Stomach (tissue), 9 donors: Measurements from ENCODE around the gene ABCA6. TPM values are rescaled to one million over a fixed set of nuclear protein-coding genes. Genes with fewer than 3 reads are reported as not detected.

ENCODE experiments used
- DNase-seq, 2 donors: peaks; one replicate each; pipeline versions ENCODE4 v3.0.0 to v3.0.0-alpha.2; 2013 to 2019
- H3K27ac ChIP-seq, 5 donors: fragments of 200-600 bp in 4 of 5; sonication (generic) in 4 of 5; one replicate each; pipeline ENCODE4 v1.5.1; 2013 to 2019; ENCODE audit warnings: mild to moderate bottlenecking in 1 of 5, moderate library complexity in 1 of 5
- H3K27me3 ChIP-seq, 3 donors: fragments of 200-600 bp; sonication (generic); one replicate each; pipeline ENCODE4 v1.5.1; 2017 to 2019; ENCODE audit warnings: mixed run types in 1 of 3
- H3K36me3 ChIP-seq, 4 donors: fragments of 200-600 bp; sonication (generic); 1 replicate in 3 of 4; 2 replicates in 1 of 4; pipeline ENCODE4 v1.5.1; 2016 to 2019
- H3K4me1 ChIP-seq, 4 donors: fragments of 200-600 bp; sonication (generic); one replicate each; pipeline ENCODE4 v1.5.1; 2016 to 2019
- H3K4me3 ChIP-seq, 4 donors: fragments of 200-600 bp; sonication (generic) in 3 of 4; one replicate each; pipeline ENCODE4 v1.5.1; 2016 to 2019; ENCODE audit warnings: mild to moderate bottlenecking in 1 of 4
- H3K9me3 ChIP-seq, 4 donors: fragments of 200-600 bp; sonication (generic); one replicate each; pipeline ENCODE4 v1.5.1; 2016 to 2019
- EP300 ChIP-seq: sonication (generic); formaldehyde crosslinking; IDR thresholded peaks from one replicate; pipeline ENCODE4 v1.6.1; 2017; ENCODE audit warnings: antibody characterized with exemption
- POLR2A ChIP-seq, 4 donors: fragments of 450-650 bp; IDR thresholded peaks; one replicate each; pipeline ENCODE4 v1.6.1; 2016; ENCODE audit warnings: antibody characterized with exemption in 4 of 4, control low read depth in 2 of 4, mild to moderate bottlenecking in 1 of 4, moderate library complexity in 1 of 4
- POLR2AphosphoS5 ChIP-seq, 3 donors: sonication (generic); formaldehyde crosslinking; IDR thresholded peaks; one replicate each; pipeline ENCODE4 v1.6.1; 2016; ENCODE audit warnings: antibody characterized with exemption in 3 of 3
- WGBS, 5 donors: extraction: QIAGEN DNeasy Blood & Tissue Kit in 3 of 5; methylation state at CpG; one replicate each; pipeline versions ENCODE4 v1.1.5 to v1.1.7; 2013 to 2018; 5-methylcytosine and 5-hydroxymethylcytosine counted together
- intact Hi-C: fragments of 100-400 bp; cut with DNase I; formaldehyde crosslinking; loops from one replicate; pipeline ENCODE4 v1.15.1; 2023; ENCODE audit warnings: low total_unique reads
- polyA plus RNA-seq, 3 donors: library from polyadenylated mRNA; stranded (reverse); fragments of 200-250 nt; gene quantifications; one replicate each; pipeline ENCODE4 v1.2.3, GENCODE V29; 2013
- total RNA-seq, 5 donors: library from RNA; depleted of rRNA; stranded (reverse); fragments of >200 nt; gene quantifications; one replicate each; pipeline versions ENCODE4 v1.1.0 to v1.2.3, GENCODE V29; 2014 to 2016
- TF ChIP-seq, protein P1 (sequence below), 7 experiments: fragments of 450-650 bp in 4 of 7; fragments of 200-600 bp in 3 of 7; sonication (generic) in 3 of 7; IDR thresholded peaks; one replicate each; pipeline ENCODE4 v1.5.1; 2016 to 2019; ENCODE audit warnings: antibody characterized with exemption in 7 of 7, control low read depth in 2 of 7, mild to moderate bottlenecking in 1 of 7
- donor health status: healthy with polysubstance abuse.
- donor health status: Bipolar disorder and iron deficiency.
- donor health status: healthy.

The ABCA6 gene
- total and polyA plus RNA-seq, 8 donors, result 4.5 to 97.9 (median 19.2) TPM

DNA sequence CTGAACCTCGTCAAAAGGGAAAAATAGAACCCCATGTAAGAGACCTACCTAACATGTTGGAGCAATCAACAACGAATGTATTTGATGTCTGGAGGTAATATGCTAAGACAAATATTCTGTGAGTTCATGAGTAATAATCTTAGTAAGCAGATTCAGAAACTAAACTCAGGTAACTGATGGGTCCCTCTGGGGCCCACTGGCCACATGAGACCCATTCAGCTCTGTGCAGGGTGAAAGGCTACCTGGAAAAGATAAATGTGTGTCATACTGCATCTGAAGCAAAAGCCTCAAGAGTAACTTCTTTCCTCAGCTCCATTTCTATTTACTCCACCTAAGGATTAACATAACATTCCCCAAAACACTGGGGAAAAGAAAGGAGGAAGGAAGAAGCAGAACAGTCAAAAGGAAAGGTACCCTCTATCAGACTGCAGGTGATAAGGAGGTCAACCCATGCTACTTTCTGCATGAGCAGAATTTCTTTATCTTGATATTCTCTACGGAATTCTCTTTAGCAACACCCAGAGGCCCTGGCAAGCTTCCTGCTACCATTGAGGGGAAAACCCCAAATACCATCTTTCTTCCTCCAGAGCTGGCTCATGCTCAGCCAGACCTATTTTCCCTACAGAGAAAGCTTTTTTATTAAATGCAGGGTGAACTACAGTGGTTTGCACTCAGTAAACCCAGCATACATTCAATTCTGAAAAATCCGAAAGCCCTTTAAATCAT lies 37.7 kb upstream of the ABCA6 start:
- Histone ChIP-seq H3K27me3 (no peaks in the 10 kb centered on the region), H3K36me3 (peaks cover 0 to 11% (median 0%) of the 10 kb centered on the region in 4 donors), H3K4me1 (peaks cover 0 to 33% (median 4%) of the 10 kb centered on the region in 4 donors), H3K4me3 (no peak overlapping the region), H3K9me3 (no peaks in the 10 kb centered on the region), H3K27ac (peak overlapping the region in 1 of 5 donors; percentile 26)
- 41 to 58% (median 47%) methylated on average over 4 of the region's 4 CpGs for WGBS, 5 donors
- intact Hi-C loops, result no loop called here
- DNase-seq, result peak; percentile 16 to 71
- TF ChIP-seq POLR2A (IDR thresholded peaks at IDR 0.05) (no peak), EP300 (no peak), POLR2AphosphoS5 (IDR thresholded peaks at IDR 0.05) (peak in 1 of 3 donors; percentile 44)
- TF ChIP-seq, protein P1, sequence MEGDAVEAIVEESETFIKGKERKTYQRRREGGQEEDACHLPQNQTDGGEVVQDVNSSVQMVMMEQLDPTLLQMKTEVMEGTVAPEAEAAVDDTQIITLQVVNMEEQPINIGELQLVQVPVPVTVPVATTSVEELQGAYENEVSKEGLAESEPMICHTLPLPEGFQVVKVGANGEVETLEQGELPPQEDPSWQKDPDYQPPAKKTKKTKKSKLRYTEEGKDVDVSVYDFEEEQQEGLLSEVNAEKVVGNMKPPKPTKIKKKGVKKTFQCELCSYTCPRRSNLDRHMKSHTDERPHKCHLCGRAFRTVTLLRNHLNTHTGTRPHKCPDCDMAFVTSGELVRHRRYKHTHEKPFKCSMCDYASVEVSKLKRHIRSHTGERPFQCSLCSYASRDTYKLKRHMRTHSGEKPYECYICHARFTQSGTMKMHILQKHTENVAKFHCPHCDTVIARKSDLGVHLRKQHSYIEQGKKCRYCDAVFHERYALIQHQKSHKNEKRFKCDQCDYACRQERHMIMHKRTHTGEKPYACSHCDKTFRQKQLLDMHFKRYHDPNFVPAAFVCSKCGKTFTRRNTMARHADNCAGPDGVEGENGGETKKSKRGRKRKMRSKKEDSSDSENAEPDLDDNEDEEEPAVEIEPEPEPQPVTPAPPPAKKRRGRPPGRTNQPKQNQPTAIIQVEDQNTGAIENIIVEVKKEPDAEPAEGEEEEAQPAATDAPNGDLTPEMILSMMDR (IDR thresholded peaks at IDR 0.05), result no peak

DNA sequence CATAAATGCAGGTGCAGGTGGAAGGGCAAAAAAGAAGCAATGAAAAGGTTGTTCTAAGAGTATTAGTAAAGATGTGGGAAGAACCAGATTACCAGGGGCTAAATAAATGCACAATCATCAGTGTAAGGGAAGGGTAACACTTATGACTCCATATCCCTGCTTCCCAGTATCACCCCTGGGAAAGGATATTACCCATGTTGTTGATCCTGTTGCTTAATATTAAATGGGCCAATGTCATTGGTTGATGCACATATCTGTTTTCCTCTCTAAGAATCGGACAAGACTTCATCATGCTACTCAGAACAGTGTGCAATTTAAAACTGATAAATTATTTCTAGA lies 34.7 kb upstream of the ABCA6 start:
- TF ChIP-seq EP300 (no peak), POLR2AphosphoS5 (IDR thresholded peaks at IDR 0.05) (no peak)
- TF ChIP-seq, protein P1 (IDR thresholded peaks at IDR 0.05), result no peak
- Histone ChIP-seq H3K9me3 (no peaks in the 10 kb centered on the region), H3K36me3 (peaks cover 0 to 3% (median 0%) of the 10 kb centered on the region in 4 donors), H3K4me1 (peaks cover 0 to 33% (median 4%) of the 10 kb centered on the region in 4 donors), H3K4me3 (no peak overlapping the region), H3K27ac (peak overlapping the region in 1 of 5 donors; percentile 0), H3K27me3 (no peaks in the 10 kb centered on the region)
- WGBS, 5 donors, result 92 to 98% (median 95%) methylated on average over 1 of the region's 1 CpG
- intact Hi-C loops, result no loop called here
- DNase-seq, result no peak

DNA sequence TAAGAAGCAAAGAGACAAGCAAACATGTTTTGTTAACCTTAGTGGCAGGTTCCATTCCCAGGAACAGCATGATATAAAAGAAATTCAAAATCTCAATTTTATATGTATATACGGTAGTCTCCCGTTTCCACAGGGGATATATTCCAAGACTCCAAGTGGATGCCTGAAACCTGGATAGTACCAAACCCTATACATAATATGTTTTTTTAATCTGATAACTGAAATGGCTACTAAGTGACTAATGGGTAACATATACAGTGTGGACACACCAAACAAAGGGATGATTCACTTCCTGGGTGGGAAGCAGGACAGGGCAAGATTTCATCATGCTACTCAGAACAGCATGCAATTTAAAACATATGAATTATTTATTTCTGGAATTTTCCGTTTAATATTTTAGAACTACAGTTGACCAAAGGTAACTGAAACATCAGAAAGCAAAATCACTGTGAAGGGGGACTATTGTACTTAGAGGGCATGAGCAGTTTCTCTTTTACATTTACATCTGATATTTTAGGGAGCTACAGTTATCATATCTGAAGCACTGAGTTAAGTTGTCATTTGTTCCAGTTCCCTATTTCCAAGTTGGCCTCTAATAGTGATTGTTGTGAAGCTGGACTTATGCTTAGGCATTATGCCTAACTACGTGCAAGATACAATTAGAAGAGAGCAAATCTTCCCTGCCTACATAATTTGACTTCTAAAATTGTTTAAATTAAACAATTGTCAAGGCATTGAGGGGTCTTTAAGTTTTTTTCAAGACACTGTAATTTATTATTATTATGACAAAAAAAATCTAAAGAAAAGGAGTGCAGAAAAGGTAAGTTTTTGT lies 34.1 kb upstream of the ABCA6 start:
- intact Hi-C loops, result no loop called here
- Histone ChIP-seq H3K4me3 (no peak overlapping the region), H3K27ac (peak overlapping the region in 2 of 5 donors; percentile 0 to 37), H3K36me3 (no peaks in the 10 kb centered on the region), H3K27me3 (no peaks in the 10 kb centered on the region), H3K4me1 (peaks cover 0 to 33% (median 4%) of the 10 kb centered on the region in 4 donors), H3K9me3 (no peaks in the 10 kb centered on the region)
- DNase-seq, result no peak
- TF ChIP-seq POLR2AphosphoS5 (IDR thresholded peaks at IDR 0.05) (peak in 1 of 3 donors; percentile 44), EP300 (no peak)
- TF ChIP-seq, protein P1 (IDR thresholded peaks at IDR 0.05), result no peak
- WGBS, 5 donors, result 82 to 91% (median 89%) methylated on average over 4 of the region's 4 CpGs

DNA sequence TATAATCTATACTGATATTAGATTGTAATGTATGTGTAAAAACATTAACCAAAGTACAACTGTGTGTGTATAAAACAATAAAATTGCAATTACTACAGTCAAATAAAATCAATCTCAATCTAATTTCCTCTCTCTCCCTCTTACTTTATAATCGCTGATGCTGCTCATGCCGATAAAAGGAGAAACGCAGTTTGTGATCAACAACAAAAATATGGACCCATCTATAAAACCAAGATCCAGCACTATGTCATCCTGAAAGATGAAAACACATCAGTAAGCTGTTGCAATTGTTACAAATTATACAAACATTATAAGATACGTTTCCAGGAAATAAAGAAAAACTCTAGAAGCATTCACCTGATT lies 33.5 kb upstream of the ABCA6 start:
- no peaks in the 10 kb centered on the region for H3K36me3 ChIP-seq
- DNase-seq, result no peak
- WGBS, 5 donors, result 83 to 90% (median 86%) methylated on average over 4 of the region's 4 CpGs
- H3K27ac ChIP-seq, result peak overlapping the region in 1 of 5 donors; percentile 37
- H3K4me1 ChIP-seq, result peaks cover 0 to 30% (median 4%) of the 10 kb centered on the region in 4 donors
- H3K9me3 ChIP-seq, result no peaks in the 10 kb centered on the region
- no peak overlapping the region for H3K4me3 ChIP-seq
- intact Hi-C loops, result no loop called here
- TF ChIP-seq, protein P1 (IDR thresholded peaks at IDR 0.05), result no peak
- TF ChIP-seq POLR2A (IDR thresholded peaks at IDR 0.05), result no peak
- no peak for TF ChIP-seq POLR2AphosphoS5 (IDR thresholded peaks at IDR 0.05)
- TF ChIP-seq EP300, result no peak
- H3K27me3 ChIP-seq, result no peaks in the 10 kb centered on the region
